Inflammatory macrophage treated with lipopolysaccharide for 1 hour (primary cell): ENCODE results near the gene MDM4.
"Not testable (repeated sequence)": the region's sequence is repeated elsewhere in the genome, so short reads cannot be mapped to it uniquely, and the experiment has no call there.

ENCODE experiments used
- DNase-seq, 2 donors: peaks; one replicate each; pipeline ENCODE4 v3.0.0-alpha.2; 2020 to 2022

Gene MDM4

GRCh38 chr1:204563780-204564179, 47.6 kb downstream of the MDM4 start:
- DNase-seq: no peak

DNA sequence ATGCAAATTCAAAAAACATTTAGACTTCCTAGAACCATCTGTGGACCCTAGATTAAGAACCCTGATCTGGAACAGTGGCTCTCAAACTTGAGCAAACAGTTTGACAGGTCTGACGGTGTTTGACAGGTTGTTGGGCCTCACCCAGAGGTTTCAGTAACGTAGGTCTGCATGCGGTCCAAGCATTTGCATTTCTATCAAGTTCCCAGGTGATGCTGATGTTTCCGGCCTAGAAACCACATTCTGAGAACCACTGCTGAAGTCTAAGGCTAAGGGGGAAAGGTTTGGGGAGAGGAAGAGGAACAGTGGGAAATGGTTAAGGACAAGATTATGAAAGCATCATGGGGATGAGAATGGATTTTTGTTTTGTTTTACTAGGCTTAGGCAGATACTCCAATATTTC, 48.6 kb downstream of the MDM4 start:
- no peak for DNase-seq

DNA sequence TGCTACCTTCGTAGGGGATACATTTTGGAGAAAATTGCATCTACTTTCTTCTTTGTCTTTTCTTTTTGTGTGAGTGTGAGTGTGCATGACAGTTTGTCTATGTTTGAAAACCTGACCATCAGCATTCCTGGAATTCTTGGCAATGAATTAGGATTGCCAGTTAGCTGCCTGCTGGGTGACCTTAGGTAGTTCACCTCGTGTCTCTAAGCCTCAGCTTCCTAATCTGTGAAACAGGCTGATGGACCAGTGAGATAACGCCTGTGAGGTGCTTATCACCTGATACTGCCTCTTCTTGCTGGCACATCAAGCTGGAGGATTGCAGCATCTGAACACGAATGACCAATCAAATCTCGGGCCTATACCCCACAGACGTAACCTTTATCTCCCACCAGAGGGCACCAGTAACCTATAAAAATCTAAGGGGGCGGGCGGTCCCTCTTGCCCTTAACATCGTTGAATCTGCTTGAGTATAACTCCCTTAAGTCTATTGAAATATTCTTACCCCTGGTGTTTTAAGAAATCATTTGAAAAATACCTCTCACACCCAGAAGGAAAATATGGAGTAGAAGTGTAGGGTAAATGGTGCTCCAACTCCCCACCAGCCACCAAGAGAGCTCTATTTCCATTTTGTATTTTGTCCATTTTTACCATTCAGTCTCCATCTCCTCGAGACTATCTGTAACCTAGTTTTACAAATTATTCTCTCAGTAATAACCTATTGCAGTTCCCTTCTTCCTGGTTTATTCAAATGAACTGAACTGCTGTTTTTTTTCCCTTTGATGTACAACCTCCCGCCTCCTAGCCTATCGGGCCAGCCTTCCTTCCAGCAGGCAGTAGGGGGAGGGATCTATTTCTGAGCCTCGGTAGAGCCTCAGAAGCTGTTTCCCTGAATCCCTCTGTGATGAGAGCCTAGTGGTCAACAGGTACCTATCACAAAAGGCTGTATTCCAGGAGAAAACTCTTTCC, 49.7 kb downstream of the MDM4 start:
- peak; percentile 30 to 59 for DNase-seq

DNA sequence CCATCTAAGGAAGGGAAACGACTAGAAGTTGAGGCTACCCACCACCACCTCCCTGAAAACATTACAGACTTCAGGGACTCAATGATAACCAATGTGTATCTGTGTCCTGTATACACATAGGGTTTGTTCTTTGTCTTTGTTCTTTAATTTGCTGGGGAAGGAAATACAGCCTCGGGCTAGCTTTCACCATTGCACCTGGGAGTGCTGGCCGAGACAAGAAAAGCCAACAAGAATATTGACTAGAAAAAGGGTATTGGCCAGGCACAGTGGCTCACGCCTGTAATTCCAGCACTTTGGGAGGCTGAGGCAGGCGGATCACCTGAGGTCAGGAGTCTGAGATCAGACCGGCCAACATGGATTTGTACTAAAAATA, 50.4 kb downstream of the MDM4 start:
- no peak for DNase-seq

- DNase-seq: no peak
Observed at GRCh38 chr1:204567071-204567470, 50.9 kb downstream of the MDM4 start.

- no peak for DNase-seq
Observed at GRCh38 chr1:204568576-204569315, 52.5 kb downstream of the MDM4 start.

DNA sequence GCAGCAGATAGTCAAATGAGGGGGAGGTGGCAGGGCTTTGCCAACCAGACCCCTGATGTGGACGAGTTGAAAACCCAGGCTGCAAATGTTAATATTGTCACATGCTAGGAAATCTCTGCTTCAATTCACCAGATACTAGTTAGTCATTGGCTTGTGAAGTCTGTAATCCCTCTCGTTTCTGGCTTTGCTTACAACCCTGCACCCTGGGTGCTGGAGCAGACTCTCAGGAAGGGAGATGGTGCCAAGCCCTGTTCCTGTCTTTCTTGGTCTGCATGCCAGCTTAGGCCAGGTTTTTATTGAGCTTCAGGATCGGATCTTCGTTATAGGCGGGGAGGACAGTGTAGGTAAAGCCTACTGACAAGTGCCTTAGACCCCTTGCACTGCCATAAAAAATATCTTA, 53.3 kb downstream of the MDM4 start:
- no peak for DNase-seq

- not testable (repeated sequence) for DNase-seq
Observed at GRCh38 chr1:204570021-204570420, 53.8 kb downstream of the MDM4 start.

- DNase-seq: peak; percentile 5 to 22
Observed at GRCh38 chr1:204571128-204571527, 54.9 kb downstream of the MDM4 start.

DNA sequence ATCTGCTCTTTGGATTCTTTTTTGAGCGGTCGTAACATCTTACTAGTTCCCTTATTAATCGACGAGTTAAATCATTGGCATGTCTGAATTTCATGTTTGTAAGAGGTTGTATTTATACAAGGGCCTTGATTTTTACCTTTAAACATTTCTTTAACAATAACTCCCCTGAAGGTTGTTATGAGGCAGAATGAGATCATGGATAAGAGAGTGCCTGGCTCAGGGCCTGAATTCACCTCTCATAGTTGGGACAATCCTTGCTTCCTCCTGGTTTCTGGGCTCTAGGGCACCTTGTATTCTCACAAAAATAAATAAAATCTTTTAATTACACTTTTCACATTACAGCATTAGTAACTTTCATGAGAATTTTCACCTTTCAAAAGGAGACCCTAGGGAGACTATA, 55.4 kb downstream of the MDM4 start:
- no peak for DNase-seq

- DNase-seq: no peak
Observed at GRCh38 chr1:204572923-204573922, 57.0 kb downstream of the MDM4 start.

- no peak for DNase-seq
Observed at GRCh38 chr1:204574016-204574864, 58.0 kb downstream of the MDM4 start.

- DNase-seq: no peak
Observed at GRCh38 chr1:204574865-204575163, 58.6 kb downstream of the MDM4 start.

- no peak for DNase-seq
Observed at GRCh38 chr1:204575221-204576190, 59.3 kb downstream of the MDM4 start.

DNA sequence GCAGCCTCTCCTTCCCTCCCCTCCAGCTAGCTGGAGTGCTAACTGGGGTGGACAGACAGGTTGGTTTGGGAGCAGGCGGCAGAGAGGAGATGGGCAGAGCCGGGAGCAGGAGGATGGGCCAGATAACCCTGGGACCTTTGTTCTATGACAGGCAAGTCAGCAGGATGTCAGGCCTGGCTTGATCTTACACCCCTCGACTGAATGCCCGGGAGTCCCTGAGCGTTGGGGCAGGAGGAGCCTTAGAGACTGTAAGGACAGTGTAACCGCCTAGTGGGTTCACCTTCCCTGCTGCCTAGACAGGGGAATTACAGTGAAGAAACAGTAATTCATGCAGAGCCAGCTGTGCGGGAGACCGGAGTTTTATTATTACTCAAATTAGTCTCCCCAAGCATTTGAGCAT, 60.2 kb downstream of the MDM4 start:
- DNase-seq: no peak

GRCh38 chr1:204577794-204578478, 61.7 kb downstream of the MDM4 start:
- no peak for DNase-seq

DNA sequence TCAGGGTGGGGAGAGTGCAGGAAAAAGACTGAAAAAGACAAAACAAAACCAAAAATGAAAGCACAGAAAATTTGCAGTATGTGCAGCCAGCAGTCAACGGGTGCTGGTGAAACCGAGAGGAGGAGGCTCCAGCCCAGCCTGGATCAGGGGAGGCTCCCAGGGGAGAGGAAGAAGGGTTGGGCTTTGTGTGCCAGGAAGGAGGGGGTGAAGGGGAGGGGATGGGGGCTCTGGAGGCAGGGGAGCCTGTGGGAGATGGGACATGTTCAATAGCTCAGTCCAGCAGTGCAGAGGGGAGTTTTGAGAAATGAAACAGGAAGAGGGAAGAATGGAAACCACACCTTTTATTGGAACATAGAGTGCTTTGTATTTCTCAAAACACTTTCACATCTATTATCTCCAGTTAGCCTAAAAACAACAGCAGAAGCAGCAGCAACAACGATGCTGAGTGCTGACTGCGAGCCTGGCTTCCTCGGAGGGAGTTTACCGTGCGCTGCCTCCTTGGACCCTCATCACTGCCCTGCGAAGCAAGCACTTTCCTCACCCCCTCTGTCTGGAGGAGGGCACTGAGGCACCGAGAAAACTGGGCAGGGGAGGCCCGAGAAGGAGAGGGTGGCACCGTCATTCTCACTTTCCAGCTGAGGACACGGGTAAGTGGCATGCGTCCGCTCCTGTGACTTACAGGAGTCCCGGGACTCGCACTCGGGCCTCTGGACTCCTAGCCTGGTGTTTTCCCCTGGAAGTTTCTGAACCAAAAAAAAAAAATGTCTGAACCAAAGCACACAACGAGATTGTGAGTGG, 62.9 kb downstream of the MDM4 start:
- DNase-seq: peak in 1 of 2 donors; percentile 7

- no peak for DNase-seq
Observed at GRCh38 chr1:204579681-204580080, 63.5 kb downstream of the MDM4 start.

- DNase-seq: no peak
Observed at GRCh38 chr1:204580862-204581261, 64.7 kb downstream of the MDM4 start.
